Brain microvascular endothelial cell (primary cell): ENCODE data around the gene EPHA1.
A peak's percentile ranks its signal among the peaks of the same experiment; 100 is the strongest.

Experiments
- DNase-seq: peaks from one replicate; pipeline ENCODE4 v3.0.0-alpha.2; 2020
- H3K27ac ChIP-seq: fragments of 250-450 bp; sonication (Bioruptor Pico); 2 replicates; pipeline ENCODE4 v1.5.1; 2020; ENCODE audit warnings: mild to moderate bottlenecking, moderate library complexity
- H3K27me3 ChIP-seq: fragments of 250-450 bp; sonication (Bioruptor Pico); replicated peaks from 2 replicates; pipeline ENCODE4 v1.5.1; 2020; ENCODE audit warnings: mild to moderate bottlenecking
- H3K36me3 ChIP-seq: fragments of 250-450 bp; sonication (Bioruptor Pico); replicated peaks from 2 replicates; pipeline ENCODE4 v1.5.1; 2020; ENCODE audit warnings: mild to moderate bottlenecking
- H3K4me3 ChIP-seq: 2 replicates; pipeline ENCODE4 v1.5.1; 2011; ENCODE audit warnings: low read depth, mild to moderate bottlenecking, control low read depth, low read length, moderate library complexity
- in situ Hi-C: cut with HindIII; loops from 2 replicates; pipeline ENCODE4 v1.10.0; 2017; ENCODE audit warnings: low sequenced_read_pairs, low pct_ligation_motif_present
- TF ChIP-seq, protein P1 (sequence below): IDR thresholded peaks from 2 replicates; pipeline ENCODE4 v1.5.1; 2011; ENCODE audit warnings: low read depth, mild to moderate bottlenecking, moderate library complexity, low read length, control low read depth, inconsistent platforms; ENCODE audit errors: missing control alignments

The EPHA1 gene

DNA sequence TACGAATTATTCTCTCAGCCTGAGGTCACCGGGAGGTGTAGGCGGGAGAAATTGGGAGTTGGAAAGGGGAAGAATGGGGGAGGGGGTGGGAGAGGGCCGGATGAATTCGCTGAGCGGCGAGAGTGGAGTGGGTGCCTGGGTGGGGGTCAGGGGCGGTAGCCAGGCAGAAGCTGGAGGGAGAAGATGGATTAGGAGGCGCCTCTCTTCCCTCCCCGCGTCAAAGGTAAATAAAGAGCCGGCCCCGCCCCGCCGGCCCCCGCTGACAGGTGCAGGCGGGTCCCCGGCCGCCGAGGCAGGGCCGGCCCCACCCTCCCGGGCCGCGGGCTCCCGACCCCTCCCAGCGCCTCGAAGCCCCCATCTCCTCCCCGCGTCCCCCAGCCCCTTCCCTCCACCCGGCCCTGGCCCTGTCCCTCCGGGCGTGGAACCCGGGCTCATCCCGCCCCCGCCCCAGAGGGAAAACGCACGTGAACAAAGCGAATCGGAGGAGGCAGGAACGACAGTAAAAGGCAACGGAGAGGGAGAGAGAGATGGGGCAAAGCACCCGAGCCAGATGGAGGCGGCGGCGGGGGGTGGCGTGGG lies 47.0 kb downstream of the EPHA1 start:
- DNase-seq: no peak
- Histone ChIP-seq H3K36me3 (no peaks in the 10 kb centered on the region), H3K27ac (no peak overlapping the region), H3K27me3 (peaks cover 19% of the 10 kb centered on the region), H3K4me3 (peak overlapping the region; percentile 57)
- in situ Hi-C loops: no loop called here
- TF ChIP-seq, protein P1, sequence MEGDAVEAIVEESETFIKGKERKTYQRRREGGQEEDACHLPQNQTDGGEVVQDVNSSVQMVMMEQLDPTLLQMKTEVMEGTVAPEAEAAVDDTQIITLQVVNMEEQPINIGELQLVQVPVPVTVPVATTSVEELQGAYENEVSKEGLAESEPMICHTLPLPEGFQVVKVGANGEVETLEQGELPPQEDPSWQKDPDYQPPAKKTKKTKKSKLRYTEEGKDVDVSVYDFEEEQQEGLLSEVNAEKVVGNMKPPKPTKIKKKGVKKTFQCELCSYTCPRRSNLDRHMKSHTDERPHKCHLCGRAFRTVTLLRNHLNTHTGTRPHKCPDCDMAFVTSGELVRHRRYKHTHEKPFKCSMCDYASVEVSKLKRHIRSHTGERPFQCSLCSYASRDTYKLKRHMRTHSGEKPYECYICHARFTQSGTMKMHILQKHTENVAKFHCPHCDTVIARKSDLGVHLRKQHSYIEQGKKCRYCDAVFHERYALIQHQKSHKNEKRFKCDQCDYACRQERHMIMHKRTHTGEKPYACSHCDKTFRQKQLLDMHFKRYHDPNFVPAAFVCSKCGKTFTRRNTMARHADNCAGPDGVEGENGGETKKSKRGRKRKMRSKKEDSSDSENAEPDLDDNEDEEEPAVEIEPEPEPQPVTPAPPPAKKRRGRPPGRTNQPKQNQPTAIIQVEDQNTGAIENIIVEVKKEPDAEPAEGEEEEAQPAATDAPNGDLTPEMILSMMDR: no peak

DNA sequence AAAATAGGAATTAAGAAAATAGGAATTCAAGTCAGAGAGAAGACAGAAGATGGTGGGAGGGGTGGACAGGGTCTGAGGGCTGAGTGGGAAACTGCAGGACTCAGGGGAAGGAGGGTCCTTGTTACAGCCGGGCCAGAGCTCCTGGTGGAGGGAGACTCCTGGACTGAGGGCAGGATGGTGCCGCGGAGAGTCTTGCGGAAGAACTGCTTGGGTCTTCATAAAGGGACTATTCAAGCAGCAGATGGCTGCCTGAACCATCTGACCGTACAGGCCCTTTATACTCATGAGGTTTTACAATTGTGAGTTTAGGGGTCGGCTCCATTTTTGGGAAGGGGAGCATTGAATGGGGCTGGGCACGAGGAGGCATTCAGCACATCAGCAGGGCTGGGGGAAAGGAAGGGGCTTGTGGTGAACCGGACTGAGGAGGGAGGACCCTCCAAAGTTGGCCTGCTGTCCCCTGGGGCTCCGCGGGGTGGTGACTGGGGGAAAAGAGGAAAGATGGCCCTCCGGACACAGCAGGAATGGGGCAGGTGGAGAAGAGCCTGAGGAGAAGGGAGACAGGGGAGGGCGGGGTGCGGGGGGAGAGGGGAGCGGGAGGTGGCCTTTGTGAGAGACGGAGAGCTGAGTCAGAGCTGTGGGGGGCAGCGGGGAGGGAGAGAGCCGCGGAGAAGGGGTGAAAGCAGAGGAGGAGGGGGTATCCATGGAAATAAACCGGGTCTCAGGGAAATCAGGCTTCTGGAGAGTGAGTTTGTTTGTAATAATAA lies 47.7 kb downstream of the EPHA1 start:
- in situ Hi-C loops: no loop called here
- TF ChIP-seq, protein P1: no peak
- Histone ChIP-seq H3K36me3 (no peaks in the 10 kb centered on the region), H3K27me3 (peaks cover 19% of the 10 kb centered on the region), H3K27ac (no peak overlapping the region), H3K4me3 (no peak overlapping the region)
- DNase-seq: no peak

DNA sequence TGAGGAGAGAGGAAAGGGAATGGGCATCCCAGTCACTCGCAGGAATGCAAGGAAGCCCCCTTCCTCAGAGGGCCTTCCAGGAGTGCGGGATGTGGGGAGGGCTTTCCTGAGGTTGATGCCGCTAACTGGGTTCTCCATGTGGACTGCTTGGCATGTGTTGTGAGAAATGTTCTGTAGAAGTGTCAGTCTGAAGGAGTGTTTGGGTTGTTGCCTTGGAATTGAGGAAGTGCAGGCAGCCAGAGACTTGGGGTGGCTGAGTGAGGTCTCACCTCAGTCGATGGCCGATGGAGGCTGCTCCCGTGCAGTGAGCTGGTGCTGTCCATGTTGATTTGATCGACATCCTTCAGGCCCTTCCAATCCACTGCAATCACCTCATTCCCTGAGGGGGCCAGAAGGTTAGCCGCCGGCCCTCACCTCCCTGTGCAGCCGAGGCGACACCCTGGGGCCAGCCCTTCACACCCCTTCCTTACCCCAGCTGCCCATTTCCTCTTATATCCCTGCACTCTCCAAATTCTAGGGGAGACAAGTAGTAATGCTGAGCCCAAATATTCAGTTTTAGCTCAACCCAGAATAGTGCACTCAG lies 48.8 kb downstream of the EPHA1 start:
- Histone ChIP-seq H3K27me3 (peaks cover 19% of the 10 kb centered on the region), H3K4me3 (no peak overlapping the region), H3K36me3 (no peaks in the 10 kb centered on the region), H3K27ac (no peak overlapping the region)
- no peak for DNase-seq
- in situ Hi-C loops: no loop called here
- TF ChIP-seq, protein P1: no peak

DNA sequence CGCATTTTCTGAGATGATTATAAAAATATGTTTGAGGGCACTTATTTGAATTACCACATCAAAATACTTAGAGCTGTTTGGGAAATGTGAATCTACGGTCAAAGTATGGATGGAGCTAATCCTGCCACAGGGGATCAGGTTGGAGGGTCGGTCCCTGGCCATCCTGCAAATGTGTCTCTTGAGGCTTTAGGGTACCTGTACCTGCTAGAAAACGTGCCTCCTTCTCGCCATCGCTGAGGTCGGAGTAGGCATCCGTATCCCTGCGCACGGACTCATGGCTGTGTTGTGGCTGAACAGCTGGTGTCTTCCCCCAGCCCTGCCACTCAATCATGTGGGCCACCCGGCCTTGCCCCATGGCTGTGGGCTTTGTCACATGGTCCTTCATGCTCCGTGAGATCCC lies 50.0 kb downstream of the EPHA1 start:
- Histone ChIP-seq H3K27ac (no peak overlapping the region), H3K4me3 (no peak overlapping the region), H3K36me3 (no peaks in the 10 kb centered on the region), H3K27me3 (peaks cover 17% of the 10 kb centered on the region)
- DNase-seq: no peak
- TF ChIP-seq, protein P1: no peak
- in situ Hi-C loops: no loop called here

DNA sequence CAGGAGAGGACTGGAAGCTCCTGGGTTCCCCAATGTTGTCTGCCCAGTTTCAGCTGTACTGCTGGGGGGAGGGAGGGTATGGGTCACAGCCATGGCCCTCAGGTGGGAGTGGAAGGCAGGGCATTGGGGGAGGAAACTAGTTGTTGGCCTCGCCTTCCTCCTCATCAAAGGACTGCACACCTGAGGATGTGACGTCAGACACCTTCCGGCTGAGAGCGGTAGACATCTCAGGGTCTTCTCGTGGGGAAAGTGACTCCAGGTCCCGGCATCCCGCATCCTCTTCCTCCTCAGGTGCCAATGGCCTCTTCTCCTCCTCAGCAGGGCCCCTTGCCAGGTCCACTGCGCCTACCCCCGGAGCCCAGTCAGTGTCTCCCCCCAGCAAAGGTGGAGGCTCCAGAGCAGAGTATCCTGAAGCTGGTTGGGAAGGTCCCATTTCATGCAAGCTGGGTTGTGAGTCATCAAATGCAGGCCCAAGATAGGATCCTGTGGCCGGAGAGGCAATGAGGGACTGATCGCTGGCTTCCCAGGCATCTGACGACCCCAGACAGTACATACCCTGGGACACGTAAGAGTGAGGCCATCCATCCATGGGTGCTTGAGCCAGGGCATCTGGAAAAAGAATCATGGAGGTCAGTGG lies 52.1 kb downstream of the EPHA1 start:
- no peaks in the 10 kb centered on the region for H3K36me3 ChIP-seq
- in situ Hi-C loops: no loop called here
- H3K4me3 ChIP-seq: no peak overlapping the region
- H3K27me3 ChIP-seq: peaks cover 3% of the 10 kb centered on the region
- TF ChIP-seq, protein P1: no peak
- H3K27ac ChIP-seq: no peak overlapping the region
- no peak for DNase-seq
